Inferior parietal cortex (tissue), 1 donor: ENCODE results near the gene PAX3.
"Not testable (repeated sequence)": the region's sequence is repeated elsewhere in the genome, so short reads cannot be mapped to it uniquely, and the experiment has no call there.

Experiments
- DNase-seq: peaks from one replicate; pipeline ENCODE4 v3.0.0-alpha.2; 2016; ENCODE audit errors: extremely low spot score

PAX3 gene

DNA sequence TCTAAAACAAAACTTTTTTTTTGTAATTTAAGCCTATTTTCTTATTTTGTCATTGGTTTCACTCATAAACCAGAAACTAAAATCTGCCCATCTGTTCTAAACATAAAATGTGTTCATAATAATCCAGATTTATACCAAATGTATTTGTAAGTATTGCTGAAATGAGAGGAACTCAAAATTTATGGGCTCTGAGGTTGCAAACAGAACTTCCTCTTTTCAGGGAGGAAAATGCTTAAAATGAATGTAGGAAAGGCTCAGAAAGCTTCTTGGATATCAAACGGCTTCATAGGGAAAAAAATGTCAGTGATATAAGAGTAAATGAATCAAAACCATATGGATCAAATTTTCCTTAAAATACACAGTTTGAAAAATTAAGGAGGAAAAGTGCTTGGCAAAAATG, 83.9 kb downstream of the PAX3 start:
- DNase-seq = no peak

DNA sequence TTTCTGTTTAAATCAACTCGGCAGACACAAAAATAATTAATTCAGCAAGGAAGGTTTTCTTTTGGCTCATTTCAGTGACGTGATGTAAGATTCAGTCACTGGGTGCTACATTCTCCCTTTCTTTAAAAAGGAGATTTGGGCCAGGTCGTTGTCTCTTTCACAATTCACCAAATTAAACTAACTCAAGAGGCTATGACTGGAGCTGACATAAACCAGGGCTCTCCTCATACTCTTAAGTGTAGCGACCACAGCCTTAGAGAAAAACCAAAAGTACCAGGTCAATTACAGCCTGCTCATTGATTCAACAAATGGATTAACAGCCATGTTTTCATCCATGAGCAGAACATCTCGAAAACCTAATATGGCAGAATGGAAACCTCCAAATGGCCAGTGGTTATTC, 85.7 kb downstream of the PAX3 start:
- DNase-seq = no peak

DNA sequence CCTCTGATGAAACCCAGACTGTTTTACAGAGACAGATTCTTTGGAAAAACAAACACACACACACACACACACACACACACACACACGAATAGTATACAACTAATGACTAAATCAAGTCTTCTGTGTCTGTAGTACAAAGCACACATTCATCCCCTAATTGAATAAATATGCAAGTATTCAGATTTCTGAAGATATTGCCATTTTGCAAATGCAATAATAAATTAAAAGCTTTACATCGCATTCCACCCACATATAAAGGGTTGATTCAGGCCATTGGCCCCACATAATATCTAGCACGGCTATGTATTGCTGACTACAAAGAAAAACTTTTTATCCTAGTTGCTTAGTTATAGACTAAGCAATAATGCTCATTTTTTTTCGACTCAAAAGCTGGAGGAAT, 86.2 kb downstream of the PAX3 start:
- no peak for DNase-seq

DNA sequence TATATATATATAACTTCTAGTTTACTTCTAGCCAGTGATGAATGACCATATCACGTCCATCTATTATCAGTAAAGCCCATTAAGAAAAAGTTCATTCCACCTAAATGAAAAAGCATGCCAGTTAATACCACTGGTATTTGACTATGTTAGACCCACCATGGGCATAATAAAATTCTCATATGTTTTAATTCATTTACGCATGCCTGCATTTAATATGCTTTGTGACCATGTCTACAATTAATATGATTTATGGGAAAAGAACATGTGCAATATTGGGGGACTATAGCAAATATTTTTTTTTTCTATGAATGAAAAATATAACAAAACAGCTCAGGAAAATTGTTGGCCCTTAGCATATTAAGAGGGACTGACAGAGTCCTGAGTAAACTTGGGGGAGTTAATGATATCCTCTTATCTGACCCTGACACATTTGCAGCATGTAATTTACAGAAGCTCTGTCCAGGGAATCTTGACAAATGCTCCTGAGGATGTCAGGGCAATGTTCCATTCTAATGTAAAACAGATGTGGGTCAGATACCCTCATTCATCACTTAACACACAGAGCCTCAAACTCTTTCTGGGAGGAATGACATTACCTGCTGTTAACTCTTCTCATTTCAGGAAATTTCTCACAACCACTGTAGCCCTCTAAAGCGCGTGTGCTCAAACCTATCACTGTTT, 90.6 kb downstream of the PAX3 start:
- no peak for DNase-seq

DNA sequence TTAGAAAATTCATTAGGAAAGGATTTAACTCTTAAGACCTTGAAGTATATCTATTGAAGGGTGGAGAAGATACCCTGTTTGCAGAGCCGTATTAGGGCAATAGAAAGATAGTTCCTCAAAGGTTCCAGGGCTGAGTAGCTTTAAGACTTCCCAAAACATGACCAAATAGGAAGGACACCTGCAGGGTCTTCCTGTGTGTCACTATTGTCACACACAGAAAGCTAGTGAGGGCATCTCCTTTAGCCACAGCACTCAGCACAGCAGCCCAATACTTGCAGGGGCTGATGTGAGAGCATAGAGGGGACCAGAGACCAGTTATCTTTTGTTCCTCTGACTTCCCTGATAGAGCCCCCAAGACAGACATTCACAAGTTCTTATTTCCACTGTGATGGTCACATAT, 93.7 kb downstream of the PAX3 start:
- DNase-seq = no peak

DNA sequence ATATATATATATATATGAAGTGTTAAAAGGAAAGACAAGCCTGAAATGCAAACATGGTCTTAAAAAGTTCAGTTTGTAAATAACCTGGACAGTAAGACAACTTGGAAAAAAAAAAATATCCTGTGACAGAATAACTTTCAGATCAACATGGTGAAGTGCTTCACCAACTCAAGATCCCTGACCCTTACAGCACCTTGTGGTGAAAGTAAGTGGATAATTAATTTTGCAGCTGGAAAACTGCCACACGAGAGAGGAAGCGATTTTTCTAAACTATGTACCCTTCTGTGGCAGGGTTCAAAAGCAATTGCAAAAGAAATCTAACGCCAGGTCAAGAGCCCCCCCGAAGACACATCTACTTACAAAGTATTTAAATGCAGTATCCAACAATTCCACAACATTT, 95.8 kb downstream of the PAX3 start:
- DNase-seq = no peak

DNA sequence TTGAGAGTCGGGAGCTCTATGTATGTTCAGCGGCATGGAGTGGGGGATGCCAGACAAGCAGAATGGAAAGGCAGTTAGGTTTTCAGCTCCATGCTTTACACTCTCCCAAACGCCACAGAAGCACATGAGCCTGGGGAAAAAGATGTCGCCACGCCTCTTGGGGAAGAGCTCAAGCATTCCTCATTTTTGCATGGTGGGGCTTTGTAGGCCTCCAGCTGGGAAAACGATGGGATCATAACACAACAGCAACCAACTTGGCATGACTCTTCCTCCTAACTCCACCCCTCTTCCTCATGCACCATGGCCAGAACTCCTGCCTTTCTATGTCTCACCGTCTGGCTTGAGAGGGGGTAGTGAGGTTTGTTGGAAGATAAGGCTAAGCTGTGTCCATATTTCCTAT, 102.6 kb downstream of the PAX3 start:
- no peak for DNase-seq

DNA sequence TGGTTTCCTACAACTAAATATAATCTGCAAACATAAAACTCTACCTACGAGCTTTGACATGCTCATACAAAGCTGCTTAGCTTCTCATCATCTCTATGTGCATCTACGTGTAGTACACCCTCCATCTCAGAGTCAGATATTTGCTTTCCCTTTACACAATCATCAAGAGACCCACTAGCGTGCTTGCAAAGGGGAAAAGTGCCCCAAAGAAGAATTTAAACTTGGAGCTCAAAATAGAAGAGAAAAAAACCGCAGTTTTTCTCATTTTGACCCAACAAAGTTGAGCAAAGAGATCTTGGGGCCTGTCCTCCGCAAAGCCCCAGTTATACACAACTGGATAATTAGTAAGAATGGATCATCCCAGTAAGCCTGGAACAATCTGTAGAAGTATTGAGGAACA, 104.1 kb downstream of the PAX3 start:
- no peak for DNase-seq

DNA sequence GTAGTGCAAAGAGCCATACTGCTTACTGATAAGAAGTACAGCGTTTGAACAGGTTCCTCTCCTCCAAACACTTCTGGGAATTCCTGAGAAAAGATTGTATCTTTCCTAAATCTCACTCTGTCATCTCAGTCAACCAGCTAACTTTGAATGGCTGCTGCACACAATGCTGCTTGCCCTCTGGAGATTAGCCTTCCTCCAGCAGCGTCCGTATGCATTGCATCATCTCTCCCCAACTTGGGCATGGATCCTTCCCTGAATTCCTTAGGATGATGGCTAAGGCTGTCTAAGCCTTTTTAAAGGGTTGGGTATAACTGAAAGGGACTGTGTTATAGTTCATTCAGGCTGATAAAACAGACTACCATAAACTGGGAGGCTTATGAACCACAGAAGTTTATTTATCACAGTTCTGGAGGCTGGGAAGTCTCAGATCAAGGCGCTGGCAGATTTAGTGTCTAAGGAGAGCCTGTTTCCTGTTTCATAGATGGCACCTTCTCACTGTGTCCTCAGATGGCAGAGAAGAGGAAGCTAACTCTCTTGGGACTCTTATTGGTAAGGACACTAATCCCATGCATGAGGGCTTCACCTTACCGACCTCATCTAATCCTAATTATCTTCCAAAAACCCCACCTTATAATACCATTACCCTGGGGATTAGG, 105.3 kb downstream of the PAX3 start:
- no peak for DNase-seq

DNA sequence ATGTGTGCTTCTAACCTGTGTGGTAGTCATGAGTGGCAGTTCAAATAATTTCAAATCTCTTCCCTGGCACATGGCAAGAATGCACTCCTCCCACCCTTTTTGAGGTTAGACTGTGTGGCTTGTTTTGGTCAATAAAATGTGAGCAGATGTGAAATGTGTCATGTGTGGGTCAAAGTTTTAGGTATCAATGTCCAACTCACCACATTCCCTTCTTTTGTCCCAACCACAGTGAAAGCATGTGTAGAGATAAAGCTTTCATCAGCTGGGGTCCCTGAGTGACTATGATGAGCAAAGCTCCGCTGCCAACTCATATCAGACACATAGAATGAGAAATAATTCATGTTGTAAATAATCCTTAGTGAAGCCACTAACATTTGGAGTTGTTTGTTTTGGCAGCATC, 118.2 kb downstream of the PAX3 start:
- DNase-seq = no peak

DNA sequence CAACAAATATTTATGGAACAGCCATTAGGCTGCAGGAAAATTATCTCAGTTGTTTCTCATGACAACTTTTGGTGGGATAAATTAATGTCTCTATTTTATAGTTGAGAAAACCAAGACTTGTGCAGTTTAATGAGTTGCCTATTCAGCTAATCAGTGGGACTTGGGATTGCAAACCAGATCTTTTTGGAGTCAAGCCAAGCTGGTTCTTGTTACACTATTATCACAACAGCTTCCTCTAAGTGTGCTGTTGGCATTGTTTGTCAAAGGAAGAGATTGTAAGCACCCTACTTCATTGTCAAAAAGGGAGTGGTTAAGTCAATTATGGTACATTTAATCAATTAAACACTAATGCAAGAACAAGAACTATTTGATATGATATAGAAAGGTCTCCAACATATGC, 119.2 kb downstream of the PAX3 start:
- no peak for DNase-seq

DNA sequence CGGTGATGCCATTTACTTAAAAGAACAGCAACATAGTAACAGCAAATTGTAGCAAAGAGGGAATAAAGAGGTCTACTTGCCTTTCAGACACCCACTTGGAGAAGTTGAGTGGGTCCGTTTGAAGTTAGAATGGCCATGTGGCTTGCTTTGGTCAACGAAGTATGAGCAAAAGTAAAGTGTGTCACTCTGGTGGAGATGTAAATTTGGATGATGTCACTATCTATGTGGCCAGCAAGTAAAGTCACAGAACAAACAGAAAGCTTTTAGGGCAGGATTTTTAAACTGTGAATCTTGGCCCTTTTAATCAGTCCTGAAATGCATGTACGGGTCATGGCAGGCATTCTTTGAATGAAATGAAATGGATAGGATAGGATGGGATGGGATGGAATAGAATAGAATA, 120.3 kb downstream of the PAX3 start:
- no peak for DNase-seq

DNA sequence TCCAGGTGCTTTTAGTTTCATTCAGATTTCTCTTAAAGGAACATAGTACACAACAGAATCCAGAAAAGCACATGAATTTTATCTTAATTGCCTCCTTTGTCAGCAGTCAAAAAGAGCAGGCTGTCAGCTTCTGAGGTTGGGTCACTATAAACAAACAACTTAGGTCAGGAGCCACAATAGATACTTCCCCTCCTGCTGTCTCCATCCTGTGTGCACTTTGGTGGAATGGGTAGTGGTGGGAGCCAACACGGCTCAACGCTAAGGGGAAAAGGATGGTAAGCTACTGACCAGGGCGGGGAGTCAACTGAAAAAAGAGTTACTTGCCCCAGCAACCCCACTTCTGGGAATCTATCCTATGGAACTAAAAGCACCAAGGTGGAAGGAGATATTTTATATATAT, 121.9 kb downstream of the PAX3 start:
- DNase-seq = no peak

DNA sequence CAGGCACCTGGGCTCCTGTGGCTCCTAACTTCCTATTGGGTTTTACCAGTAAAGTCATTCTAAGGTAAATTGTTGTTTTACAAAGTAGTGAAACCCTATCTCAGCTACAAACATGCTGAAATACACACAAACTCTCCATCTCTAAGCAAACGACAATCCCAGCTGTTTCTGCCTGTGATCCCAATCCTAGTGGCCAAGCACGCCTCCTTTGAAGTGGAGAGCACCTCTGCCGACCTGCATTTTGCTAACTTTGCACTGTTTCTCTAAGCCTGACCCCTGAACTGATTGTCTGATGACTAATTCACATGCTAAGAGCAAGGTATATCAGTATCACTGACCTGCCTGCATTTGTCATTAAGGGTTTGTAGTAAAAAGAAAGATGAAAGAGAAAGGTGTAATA, 124.3 kb downstream of the PAX3 start:
- DNase-seq = no peak

DNA sequence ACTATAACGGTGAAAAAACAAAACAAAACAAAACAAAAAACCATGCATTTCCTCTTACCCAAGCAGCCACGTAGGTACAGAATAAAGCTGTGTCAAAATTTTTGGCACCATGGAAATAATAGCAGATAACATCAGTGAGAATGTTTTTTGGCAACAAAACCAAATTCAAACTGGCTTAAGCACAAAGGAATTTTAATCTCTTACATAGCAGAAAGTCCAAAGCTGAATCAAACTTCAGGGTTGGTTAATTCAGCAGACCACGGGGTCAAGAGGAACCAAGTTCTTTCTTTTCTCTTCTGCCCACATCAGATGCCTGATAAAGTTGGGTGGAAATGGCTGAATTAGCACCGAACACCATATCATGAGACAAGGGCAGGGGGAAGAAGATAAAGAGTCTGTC, 129.5 kb downstream of the PAX3 start:
- no peak for DNase-seq

DNA sequence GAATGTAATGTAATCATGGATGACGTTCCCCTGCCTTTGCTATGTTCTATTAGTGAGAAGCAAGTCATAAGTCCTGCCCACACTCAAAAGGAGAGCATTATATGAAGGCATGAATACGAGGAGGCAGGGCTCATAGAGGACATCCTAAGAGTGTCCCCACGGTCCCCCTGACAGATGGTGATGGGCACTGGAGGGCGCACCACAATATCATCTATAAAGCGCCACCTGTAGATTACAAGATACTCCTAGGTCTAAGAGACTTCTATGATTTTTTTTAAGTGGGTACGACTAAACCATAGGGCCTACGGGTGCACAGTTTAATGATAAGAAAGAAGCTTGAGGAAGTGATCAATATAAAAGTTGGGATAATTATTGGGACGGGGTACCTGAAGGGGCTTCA, 131.0 kb downstream of the PAX3 start:
- DNase-seq = no peak

DNA sequence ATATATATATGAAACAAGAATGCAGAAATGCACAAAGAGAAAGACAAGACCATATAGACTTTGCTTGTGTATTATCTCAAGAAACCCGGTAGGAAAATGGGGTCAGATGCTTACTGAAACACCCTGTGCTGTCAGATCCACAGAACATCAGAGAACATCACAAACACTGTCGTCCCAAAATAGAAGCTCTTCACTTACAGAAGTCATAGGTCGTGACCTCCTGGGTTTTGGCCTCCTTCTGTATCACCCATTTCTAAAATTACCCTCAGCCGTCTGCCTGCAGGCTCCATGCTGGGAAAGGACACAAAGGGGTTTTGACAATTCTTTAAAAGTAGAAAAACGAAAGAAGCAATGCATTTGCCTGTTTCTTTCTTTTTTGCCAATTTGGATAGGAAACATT, 137.9 kb downstream of the PAX3 start:
- DNase-seq = no peak

DNA sequence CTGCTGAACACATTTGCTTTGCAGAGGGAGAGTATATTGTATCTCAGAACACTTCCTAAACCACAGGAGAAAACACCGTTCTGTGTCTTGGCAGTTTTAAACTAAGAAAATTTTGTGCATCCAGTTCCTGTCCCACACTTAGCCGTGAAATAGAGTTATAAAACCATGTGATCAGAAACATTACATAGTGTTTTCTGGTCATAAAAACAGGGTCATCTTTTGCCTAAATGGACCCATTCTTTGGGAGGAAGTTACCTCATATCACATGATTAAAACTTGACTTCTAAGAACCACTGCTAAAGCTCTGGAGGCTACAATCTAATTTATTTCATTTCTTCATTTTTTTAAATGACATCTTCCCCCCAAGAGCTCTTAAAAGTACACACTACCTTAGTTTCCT, 138.7 kb downstream of the PAX3 start:
- no peak for DNase-seq

DNA sequence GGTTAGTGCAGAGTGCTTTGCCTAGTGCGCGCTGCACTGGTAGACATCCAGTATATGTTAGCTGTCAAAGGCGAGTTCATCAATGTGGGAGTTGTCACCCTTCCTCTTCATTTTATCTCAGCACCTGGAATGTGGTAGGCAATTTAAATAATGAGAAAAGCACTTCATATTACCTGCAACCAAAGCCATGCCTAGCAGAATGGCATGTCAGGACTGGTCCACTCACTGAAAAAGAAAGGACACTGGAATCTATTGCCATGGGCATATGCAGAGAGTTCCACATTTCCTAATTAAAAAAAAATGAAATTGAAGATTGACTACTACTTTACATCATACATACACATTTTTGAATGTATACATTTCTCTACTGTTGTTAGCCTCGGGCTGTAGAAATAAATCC, 139.6 kb downstream of the PAX3 start:
- no peak for DNase-seq

DNA sequence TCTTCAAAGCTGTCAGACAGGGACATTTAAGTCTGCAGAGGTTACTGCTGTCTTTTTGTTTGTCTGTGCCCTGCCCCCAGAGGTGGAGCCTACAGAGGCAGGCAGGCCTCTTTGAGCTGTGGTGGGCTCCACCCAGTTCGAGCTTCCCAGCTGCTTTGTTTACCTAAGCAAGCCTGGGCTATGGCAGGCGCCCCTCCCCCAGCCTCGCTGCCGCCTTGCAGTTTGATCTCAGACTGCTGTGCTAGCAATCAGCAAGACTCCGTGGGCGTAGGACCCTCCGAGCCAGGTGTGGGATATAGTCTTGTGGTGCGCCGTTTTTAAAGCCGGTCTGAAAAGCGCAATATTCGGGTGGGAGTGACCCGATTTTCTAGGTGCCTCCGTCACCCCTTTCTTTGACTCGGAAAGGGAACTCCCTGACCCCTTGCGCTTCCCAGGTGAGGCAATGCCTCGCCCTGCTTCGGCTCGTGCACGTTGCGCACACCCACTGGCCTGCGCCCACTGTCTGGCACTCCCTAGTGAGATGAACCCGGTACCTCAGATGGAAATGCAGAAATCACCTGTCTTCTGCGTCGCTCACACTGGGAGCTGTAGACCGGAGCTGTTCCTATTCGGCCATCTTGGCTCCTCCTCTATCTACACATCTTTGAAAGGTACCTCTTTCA, 143.7 kb downstream of the PAX3 start:
- not testable (repeated sequence) for DNase-seq
